Stimulated activated CD4-positive, alpha-beta T cell treated with anti-CD3 and anti-CD28 coated beads, Interleukin-4, amount 100 ng/mL, for 48 hours (primary cell): ENCODE results near the gene SLC9C2.
"Not testable (repeated sequence)": the region's sequence is repeated elsewhere in the genome, so short reads cannot be mapped to it uniquely, and the experiment has no call there.

Experiments
- DNase-seq, 2 donors: peaks; one replicate each; pipeline ENCODE4 v3.0.0-alpha.2; 2020; ENCODE audit warnings: low read depth in 2 of 2

Gene SLC9C2

DNA sequence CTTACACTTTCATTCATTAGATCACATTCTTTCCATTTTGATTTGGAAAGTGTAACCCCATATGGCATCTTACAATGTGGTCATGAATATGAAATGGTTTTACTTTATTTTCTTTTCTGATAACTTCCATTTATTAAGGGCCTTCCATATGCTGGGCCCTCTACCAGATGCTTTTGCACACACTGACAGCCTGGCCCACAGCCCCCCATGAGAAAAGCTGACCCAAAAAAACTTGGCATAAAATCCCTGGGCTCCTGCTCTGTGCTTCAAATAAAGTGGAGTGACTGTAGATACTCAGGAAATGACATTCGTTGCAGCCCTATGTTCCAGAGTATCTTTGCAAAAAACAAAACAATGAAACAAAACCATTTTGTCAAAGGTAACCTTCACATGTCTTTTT, 76.9 kb downstream of the SLC9C2 start:
- DNase-seq, result no peak

DNA sequence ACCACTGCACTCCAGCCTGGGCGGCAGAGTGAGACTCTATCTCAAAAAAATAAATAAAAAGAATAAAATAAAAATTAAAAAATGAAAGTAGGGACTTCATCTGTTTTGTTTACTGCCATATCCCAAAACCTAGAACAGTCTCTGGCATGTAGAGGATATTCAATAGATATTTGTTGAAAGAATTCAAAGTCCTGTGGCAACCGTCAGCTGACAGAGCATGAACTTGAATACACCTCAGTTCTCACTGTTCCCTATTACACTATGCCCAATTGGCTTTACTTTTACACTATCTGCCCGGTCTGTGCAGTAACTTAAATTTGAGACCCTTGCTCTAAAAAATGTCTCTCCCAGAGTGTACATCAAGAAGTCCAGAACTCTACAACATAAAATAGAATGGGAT, 79.5 kb downstream of the SLC9C2 start:
- no peak for DNase-seq

DNA sequence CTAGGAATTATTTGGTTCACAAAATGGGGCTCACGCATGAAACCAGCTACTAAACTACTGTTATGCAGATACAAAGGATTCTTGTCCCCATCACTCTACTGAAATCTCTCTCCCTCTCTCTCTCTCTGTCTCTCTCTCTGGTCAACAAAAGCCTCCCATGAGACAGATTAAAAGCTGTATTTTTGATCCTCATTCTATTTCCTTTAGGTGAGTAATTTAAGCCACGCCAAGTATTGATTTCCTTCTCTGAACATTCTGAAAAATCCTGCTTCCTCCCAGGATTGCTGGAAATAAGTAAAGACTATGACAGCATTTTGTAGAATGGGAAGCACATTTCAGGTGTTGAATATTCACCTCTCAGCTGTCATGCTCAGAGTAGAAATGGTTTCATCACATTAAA, 82.1 kb downstream of the SLC9C2 start:
- DNase-seq, result no peak

DNA sequence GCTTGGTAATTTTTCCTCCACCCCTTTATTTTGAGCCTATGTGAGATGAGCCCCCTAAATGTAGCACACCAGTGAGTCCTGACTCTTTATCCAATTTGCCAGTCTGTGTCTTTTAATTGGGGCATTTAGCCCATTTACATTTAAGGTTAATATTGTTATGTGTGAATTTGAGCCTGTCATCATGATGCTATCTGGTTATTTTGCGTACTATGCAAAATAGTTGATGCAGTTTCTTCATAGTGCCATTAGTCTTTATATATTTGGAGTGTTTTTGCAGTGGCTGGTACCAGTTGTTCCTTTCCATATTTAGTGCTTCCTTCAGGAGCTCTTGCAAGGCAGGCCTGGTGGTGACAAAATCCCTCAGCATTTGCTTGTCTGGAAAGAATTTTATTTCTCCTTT, 88.4 kb downstream of the SLC9C2 start:
- not testable (repeated sequence) for DNase-seq

DNA sequence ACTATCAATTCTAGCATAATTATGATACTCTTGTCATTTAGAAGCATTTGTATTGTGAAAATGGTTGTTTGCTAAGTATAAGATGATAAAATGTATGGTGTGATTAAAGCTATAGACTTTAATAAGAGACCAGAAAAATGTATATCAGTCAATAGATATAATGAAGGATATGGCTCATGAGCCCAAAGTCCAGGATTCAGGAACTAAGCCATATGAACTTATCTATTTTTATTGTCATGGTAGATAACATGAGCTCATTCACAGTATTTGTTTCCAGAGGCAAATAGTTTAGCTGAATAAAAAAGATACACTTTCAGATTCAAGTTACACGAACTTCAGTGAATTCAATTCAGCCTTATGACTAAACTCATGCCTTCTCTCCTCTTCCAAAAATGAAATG, 93.1 kb downstream of the SLC9C2 start:
- no peak for DNase-seq

DNA sequence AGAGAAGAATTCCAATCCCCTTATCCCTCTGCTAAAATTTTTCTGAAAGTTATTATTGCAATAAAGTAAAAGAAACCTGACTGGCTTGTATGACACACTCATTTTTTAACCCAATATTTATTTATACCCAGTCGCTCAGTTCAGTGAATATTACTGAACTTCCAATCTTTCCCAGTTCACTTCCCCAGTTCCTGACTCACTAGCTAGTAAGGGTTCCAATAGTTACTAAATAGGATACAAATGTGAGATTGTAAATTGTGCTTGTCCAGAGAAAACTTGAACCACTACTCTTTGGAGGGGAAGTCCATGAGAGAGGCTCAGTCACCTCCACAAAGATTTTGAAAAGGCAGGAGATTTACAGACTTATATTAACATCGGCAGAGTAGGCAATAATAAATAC, 94.3 kb downstream of the SLC9C2 start:
- DNase-seq, result no peak

DNA sequence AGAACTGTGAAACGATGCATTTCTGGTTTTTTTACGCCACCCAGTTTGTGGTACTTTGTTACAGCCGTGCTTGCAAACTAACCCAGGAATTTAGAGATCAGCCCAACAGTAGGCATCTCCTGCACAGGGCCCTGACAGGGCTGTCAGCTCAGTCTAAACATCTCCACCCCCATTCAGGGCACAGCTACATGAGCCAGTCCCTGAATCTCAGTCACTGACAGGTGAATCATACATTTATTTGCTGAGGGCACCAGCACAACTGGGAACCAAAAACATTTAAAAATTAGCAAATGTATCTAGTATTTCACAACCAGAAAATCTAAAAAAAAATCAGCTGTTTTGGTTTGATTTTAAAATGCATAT, 95.0 kb downstream of the SLC9C2 start:
- no peak for DNase-seq

DNA sequence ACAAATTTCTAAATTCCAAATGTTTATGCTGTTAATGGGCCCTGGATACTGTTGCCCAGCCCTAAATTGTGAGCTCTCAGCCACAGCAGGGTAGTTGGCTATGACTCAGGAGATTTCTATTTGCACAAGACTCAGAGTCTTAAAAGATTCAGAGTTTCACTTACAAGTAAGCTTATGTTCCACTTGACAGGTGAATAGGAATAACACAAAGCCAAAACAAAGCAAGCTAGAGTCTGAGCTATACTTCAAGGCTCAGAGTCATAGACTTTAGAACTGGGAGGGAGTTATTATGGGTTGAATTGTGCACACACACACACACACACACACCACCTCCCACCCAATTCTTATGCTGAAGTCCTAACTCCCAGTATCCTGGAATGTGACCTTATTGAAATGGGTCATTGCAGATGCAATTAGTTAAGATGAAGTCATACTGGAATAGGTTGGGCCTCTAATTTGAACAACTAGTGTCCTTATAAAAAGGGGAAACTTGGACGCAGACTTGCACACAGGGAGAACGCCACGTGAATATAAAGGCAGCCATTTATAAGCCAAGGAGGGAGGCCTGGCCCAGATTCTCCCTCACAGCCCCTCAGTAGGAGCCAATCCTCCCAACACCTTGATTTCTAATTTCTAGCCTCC, 95.5 kb downstream of the SLC9C2 start:
- DNase-seq, result no peak

DNA sequence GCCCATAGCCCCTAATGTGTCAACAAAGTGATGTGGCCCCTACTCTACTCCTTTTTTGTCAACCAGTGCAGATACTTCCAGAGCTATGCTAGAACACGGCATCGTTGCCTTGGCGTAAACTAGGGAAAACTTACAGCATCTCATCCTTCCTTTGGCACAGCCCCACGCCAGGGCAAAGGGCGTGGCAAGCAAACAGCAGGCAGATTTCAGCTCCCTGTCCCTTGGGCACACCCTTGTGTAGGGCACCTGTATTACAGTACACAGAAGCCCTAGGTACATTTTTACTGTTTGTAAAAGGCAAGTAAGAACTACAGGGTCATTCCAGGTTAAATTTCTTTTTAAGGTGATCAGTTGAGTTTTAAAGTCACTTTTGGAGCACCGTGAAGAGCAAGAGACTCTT, 96.4 kb downstream of the SLC9C2 start:
- no peak for DNase-seq

DNA sequence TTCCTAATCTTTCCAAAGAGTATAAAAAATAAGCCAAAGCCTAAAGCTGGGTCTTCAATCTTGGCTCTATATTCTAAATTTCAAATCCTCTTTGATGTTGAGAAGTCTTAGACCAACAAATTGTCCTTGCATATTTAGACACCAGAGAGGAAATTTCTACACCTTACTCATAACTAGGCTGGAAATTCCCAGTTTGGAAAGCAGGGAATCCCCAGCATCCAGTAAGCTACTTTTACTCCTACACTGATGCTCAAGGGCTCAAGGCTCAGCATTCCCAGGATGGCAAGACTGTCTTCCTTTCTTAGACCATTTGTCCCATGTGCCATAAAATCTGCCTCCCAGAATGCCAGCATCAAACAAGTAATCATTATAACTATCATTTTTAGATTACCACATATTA, 97.5 kb downstream of the SLC9C2 start:
- DNase-seq, result no peak

DNA sequence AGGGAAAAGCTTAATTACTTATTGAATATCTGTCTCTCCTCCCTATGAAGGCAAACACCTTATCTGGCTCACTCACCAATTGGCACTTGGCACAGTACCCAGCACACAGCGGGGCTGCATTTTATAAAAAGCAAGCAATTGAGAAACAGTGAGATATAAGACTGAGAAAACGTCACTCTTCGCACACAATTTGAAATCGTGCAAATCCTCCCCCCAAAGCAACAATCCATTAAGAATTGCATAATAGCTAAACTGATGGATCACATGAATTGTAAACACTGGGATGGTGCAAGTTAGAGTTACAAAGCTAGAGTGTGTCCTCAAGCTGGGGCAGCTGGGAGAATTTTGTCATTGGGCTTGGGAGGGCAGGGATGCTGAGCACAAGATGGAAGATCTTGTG, 98.6 kb downstream of the SLC9C2 start:
- DNase-seq, result no peak

DNA sequence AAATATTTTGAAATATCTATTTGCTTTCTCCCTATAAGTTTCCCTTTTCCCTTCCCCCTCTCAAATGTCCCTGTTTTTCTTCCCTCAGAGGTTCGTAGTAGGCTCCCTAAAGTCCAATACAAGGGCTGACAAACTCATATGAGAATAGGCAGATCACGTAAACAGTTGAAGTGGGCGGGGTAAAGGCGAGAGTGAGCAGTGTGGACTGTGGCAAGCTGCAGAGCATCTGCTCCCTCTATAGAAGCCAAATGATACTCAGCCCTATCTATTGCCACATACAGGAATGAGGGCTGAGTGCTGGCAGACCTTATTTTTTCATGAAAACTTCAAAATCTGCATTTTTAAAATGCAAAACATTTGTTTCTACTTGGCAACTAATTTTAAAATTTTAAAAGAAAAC, 99.5 kb downstream of the SLC9C2 start:
- no peak for DNase-seq

DNA sequence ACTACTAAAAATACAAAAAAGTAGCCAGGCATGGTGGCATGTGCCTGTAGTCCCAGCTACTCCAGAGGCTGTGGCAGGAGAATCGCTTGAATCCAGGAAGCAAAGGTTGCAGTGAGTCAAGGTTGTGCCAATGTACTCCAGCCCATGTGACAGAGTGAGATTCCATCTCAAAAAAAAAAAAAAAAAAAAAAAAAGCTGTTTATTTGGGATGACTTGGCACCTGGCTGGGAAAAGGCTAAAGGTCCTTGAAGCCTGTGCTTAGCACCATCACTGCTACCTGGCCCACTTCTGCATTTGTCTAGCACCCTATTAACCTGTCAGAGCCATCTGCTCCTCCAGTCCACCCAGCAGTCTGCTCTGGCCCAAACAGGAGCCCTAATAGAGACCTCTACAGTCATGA, 100.8 kb downstream of the SLC9C2 start:
- DNase-seq, result no peak

DNA sequence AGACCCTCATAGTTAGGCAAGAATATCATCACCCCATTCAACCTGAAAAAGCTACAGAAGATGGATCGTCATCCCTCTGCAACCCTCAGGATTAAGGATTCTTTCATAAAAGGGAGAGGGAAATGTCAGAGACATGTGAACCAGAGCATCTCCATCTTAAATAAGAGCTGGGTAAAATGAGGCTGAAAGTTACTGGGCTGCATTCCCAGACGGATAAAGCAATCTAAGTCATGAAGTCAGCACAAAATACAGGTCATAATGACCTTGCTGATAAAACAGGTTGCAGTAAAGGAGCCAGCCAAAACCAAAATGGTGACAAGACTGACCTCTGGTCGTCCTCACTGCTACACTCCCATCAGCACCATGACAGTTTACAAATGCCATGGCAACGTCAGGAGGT, 103.1 kb downstream of the SLC9C2 start:
- DNase-seq, result no peak

DNA sequence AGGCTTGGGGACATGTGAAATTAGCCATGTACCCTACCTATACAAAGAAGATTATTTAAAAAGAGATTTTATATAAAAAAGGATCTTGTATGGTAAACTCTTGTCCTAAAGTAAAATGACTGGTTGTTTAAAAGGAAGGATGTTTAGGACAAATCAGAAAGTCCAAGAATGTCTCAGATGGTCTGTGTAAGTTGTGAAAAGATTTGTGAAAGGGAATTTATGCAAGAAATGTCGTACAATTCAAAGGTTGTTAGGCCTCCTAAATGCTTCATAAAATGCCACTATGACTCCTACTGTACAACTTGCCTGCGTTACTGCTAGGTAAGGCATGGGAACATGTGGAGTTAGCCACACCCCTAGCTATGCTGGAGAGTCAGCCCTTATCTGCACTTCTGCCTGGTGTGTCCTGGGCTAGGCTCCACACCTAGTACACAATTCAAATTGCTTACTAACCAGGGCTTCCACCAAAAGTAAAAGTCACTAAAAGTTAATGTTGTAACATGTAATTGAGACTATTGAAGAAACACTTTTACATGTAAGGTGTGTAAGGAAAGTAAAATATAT, 106.0 kb downstream of the SLC9C2 start:
- DNase-seq, result no peak

DNA sequence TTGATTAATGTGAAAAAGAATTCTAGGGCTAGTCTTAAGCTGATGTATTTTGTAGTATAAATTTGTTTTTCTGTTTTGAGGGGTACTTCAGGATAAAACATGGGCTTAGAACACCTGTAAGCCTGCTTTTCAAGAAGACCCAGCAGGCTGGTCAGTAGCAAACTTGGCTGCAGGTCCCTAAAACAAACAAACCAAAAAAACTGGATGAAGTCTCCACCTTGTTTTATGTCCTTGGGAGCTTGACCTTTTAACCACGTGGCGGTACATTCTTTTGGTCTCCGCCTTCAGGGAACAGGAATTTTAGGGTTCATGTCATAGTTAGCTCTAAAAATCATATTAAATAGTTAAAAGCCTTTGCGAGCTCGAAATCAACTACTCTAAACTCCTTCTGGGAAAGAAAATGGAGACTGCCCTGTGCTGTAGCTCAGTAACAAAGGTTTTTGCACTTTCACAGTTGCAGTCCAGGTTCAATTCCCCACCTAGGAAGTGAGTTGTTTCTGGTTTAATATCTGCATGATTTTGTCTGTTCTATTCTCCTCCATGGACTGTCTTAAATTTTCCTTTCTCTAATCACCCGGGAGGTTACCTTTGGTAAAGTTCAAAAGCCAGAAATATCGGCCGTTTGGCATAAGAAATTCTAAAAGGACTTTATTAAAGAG, 107.1 kb downstream of the SLC9C2 start:
- no peak for DNase-seq

DNA sequence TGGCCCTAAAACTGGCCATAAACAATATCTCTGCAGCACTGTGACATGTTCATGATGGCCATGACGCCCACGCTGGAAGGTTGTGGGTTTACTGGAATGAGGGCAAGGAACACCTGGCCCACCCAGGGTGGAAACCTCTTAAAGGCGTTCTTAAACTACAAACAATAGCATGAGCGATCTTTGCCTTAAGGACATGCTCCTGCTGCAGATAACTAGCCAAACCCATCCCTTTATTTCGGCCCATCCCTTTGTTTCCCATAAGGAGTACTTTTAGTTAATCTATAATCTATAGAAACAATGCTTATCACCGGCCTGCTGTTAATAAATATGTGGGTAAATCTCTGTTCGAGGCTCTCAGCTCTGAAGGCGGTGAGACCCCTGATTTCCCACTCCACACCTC, 109.7 kb downstream of the SLC9C2 start:
- DNase-seq, result not testable (repeated sequence)

DNA sequence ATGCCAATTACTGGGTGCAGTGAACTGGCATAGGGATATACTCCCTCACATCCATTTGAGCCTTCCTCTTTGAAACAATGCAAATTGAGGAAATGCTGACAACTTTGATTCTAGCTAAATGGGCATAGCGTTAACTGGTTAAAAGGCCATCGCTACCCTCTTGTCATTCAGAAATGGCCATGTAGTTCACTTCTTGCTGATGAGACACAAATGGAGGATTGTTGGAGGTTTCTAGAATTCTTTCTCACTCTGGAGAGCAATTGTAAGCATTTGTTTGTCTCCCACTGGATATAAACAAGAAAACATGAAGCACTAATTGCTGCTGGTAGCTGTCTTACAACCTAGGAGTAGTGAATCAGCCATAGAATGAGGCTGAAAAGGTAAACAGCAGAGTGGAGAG, 111.4 kb downstream of the SLC9C2 start:
- no peak for DNase-seq

DNA sequence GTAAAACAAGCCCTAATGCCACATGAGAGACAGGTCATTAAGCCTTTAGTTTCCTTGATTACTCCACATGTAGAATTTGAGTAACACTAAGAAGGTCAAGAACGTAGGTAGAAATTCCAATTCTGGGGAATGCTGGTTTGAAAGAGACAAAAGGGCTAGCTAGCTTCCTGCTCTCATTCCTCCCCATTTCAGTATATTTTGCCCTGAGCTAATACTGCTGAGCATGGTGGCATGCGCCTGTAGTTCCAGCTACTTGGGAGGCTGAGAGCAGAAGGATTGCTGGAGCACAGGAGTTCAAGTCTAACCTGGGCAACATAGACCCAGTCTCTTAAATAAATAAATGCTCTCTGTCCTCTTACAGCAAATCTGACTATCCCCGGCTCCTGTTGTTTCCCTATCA, 112.9 kb downstream of the SLC9C2 start:
- no peak for DNase-seq

DNA sequence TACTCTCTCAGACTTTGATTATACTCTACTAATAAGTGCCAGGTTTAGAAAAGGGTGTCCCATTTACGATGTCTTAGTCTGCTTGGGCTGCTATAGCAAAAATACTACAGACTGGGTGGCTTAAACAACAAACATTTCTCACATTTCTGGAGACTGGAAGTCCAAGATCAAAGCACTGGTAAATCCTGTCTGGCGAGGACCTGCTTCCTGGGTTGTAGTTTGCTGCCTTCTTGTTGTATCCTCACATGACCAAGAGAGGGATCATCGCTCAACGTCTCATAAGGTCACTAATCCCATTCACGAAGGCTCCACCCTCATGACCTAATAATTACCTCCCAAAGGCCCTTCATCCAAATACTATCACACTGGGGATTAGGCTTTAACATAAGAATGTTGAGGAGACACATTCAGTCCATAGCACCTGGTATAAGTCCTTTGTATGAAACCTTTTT, 113.7 kb downstream of the SLC9C2 start:
- DNase-seq, result no peak

DNA sequence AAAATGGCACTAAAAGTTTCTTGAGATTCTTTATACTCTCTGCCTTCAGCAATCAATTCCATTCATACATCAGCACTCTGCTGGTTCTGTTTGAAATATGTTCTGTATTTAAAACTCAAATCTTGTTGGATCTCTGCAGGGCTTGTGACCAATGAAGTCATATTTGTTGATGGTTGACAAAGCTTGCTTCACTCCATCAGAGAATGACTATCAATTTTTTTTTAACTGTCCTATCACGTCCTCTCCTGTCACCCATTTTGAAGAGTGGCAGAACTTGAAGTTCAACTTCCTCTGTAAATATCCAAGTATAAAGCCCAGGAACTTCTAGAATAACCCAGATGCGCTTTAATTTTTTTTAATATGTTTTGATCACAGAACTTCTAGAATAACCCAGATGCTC, 114.9 kb downstream of the SLC9C2 start:
- no peak for DNase-seq

DNA sequence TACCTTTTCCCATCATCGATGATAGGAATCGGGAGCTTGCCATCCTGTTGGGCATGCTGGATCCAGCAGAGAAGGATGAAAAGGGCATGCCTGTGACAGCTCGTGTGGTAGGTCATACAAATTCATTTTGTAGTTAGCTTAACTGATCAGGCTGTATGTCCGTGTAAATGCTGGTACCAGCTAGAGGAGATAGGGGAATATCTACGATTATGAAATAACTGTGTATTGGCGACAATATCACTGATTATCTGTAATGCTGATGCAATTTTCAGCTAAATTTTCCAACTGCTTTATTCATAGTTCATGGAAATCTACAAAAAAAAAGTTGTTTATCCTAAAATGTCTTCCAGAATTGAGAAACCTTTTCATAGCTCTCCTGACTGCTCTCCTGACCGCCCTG, 117.5 kb downstream of the SLC9C2 start:
- no peak for DNase-seq

DNA sequence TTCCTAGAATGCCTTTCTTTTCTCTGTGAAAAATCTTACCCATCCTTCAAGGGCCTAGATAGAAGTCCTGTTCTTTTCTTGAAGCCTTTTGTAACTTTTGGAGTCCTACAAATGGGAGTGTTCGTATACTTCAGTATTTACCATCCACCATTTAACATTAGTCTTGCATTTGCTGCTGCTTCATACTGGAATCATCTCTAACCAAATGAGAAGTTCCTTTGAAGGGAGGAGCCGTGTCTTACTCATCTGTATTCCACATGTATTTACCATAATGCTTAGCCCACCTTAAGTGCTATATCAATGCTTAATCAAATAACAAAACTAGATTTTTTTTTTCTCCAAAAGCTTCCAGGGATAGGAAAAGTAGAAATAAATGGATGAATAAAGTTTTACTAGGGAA, 118.6 kb downstream of the SLC9C2 start:
- DNase-seq, result no peak

DNA sequence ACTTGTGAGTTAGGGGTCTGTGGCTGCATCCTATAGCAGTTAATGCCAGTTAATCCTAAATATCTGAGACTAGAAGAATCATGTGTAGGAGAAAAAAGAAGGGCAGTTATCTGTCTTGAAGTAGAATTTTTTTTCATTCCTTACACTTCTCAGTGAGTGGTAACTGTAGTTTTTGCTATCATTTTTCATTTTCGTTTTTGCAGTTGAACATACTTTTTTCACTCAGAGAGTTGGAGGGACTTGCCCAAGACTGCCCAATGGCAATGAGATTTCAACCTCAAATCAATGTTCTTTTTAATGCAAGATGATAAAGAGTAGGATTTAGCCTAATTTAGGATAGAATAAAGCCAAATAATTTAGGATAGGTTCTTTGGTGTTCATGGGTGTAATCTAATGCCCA, 120.2 kb downstream of the SLC9C2 start:
- DNase-seq, result no peak
